PC-3 (cell line): ENCODE measurements around the gene GDF11.

Experiments
- EZH2 ChIP-seq: fragments of 300-600 bp; sonication (generic); IDR thresholded peaks from one replicate; pipeline ENCODE4 v1.6.1; 2017; ENCODE audit warnings: antibody characterized with exemption, mild to moderate bottlenecking, low read length; ENCODE audit not compliant: unreplicated experiment
- TF ChIP-seq, protein P1 (sequence below): fragments of 300-600 bp; sonication (generic); conservative IDR thresholded peaks from 2 replicates; pipeline ENCODE4 v1.5.1; 2017; ENCODE audit warnings: antibody characterized with exemption, low read depth, mild to moderate bottlenecking, low read length

GRCh38 chr12:55713721-55714120, 29.2 kb upstream of the GDF11 start:
- TF ChIP-seq, protein P1, sequence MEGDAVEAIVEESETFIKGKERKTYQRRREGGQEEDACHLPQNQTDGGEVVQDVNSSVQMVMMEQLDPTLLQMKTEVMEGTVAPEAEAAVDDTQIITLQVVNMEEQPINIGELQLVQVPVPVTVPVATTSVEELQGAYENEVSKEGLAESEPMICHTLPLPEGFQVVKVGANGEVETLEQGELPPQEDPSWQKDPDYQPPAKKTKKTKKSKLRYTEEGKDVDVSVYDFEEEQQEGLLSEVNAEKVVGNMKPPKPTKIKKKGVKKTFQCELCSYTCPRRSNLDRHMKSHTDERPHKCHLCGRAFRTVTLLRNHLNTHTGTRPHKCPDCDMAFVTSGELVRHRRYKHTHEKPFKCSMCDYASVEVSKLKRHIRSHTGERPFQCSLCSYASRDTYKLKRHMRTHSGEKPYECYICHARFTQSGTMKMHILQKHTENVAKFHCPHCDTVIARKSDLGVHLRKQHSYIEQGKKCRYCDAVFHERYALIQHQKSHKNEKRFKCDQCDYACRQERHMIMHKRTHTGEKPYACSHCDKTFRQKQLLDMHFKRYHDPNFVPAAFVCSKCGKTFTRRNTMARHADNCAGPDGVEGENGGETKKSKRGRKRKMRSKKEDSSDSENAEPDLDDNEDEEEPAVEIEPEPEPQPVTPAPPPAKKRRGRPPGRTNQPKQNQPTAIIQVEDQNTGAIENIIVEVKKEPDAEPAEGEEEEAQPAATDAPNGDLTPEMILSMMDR, result no peak
- no peak for TF ChIP-seq EZH2
